IPS-20b (cell line): ENCODE data around the gene COL18A1.

Experiments
- H3K27ac ChIP-seq: one replicate; pipeline ENCODE4 v1.5.1; 2013; ENCODE audit warnings: low read length
- H3K27me3 ChIP-seq: 2 replicates; pipeline ENCODE4 v1.6.1; 2013; ENCODE audit warnings: mild to moderate bottlenecking, low read length, inconsistent platforms; ENCODE audit not compliant: insufficient read depth
- H3K36me3 ChIP-seq: 2 replicates; pipeline ENCODE4 v1.6.1; 2013; ENCODE audit warnings: low read depth, mild to moderate bottlenecking, inconsistent platforms, low read length, moderate library complexity; ENCODE audit not compliant: insufficient read depth
- H3K4me1 ChIP-seq: 2 replicates; pipeline ENCODE4 v1.6.1; 2013; ENCODE audit warnings: mild to moderate bottlenecking, control low read depth, inconsistent platforms, low read length, moderate library complexity; ENCODE audit not compliant: insufficient read depth
- H3K4me3 ChIP-seq: 2 replicates; pipeline ENCODE4 v1.5.1; 2013; ENCODE audit warnings: mild to moderate bottlenecking, low read length, inconsistent platforms
- H3K9ac ChIP-seq: 2 replicates; pipeline ENCODE4 v1.6.1; 2013; ENCODE audit warnings: low read depth, mild to moderate bottlenecking, inconsistent platforms, low read length, moderate library complexity
- H3K9me3 ChIP-seq: 2 replicates; pipeline ENCODE4 v1.6.1; 2013; ENCODE audit warnings: mild to moderate bottlenecking, low read depth, low read length, inconsistent platforms; ENCODE audit not compliant: insufficient read depth

The COL18A1 gene

DNA sequence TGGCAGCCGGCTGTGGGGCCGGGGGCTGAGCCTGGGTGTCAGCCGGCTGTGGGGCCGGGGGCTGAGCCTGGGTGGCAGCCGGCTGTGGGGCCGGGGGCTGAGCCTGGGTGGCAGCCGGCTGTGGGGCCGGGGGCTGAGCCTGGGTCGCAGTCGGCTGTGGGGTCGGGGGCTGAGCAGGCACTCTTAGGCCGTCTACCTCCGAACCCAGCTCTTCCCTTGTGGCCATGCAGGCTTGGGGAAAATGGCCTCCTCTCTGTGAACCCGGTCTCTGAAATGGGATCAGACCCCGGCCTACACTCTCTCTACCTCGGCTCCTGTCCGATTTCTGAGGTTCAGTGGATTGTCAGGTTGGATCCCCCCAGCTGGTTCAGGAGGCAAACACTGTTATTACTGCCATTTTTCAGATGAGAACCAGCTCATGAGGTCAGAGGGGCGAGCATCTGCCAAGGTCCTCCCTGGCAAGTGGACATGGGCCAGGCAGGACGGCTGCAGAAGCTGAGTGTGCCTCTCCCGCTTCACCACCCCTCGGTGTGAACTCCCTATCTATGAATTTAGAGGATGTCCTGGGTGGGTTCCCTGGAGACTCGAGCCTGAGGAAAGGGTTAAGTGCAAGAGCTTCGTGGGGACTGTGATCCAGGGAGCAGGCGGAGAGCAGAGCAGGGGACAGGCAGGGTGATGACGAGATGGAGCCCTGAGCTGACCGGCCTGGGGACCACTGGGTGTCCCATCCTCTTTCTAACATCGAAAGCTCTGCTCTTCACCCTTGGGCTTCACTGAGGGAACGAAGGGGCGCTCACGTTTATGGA, 10.9 kb upstream of the COL18A1 start:
- H3K9ac ChIP-seq: no peak overlapping the region
- no peaks in the 10 kb centered on the region for H3K36me3 ChIP-seq
- no peaks in the 10 kb centered on the region for H3K4me1 ChIP-seq
- peaks cover 5% of the 10 kb centered on the region; the same call in 1 of the 2 replicates for H3K27me3 ChIP-seq
- H3K9me3 ChIP-seq: no peaks in the 10 kb centered on the region
- H3K27ac ChIP-seq: no peak overlapping the region
- H3K4me3 ChIP-seq: no peak overlapping the region

DNA sequence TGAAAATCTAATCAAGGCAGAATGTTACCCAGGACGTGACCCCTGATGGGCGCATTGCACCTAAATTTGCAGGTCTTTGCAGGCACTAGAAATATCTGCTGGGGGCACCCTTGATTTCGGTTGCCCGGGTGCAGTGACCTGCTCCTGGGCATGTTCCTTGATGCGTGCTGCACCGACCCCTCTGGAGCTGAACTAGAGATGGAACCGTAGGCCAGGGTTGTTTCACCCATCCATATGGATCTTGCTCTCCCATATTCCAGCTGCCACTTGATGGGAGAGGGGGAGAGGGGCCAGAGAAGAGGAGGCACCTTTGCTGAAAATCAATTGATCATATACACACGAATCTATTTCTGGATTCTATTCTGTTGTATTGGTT, 8.4 kb upstream of the COL18A1 start:
- Histone ChIP-seq H3K4me3 (no peak overlapping the region), H3K27ac (no peak overlapping the region), H3K4me1 (no peaks in the 10 kb centered on the region), H3K36me3 (no peaks in the 10 kb centered on the region), H3K27me3 (peaks cover 2% of the 10 kb centered on the region; the same call in 1 of the 2 replicates), H3K9ac (no peak overlapping the region), H3K9me3 (peaks cover 10% of the 10 kb centered on the region; the same call in 1 of the 2 replicates)

DNA sequence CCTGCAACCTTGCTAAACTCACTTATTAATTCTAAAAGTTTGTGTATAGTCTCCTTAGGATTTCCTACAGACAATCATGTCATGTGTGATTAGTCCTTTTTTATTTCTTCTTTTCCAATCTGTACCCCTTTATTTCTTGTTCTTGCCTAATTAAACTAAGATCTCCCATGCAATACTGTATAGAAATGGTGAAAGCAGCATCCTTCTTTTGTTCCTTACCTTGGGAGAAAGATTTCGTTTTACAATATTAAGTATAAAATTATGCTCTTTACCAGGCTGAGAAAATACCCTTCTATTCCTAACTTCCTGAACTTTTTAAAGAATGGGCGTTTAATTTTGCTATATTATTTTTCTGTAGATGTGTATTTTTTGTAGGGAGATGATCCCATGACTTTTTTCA, 7.6 kb upstream of the COL18A1 start:
- peaks cover 12% of the 10 kb centered on the region; the same call in 1 of the 2 replicates for H3K9me3 ChIP-seq
- H3K4me3 ChIP-seq: no peak overlapping the region
- peaks cover 5% of the 10 kb centered on the region; the same call in 1 of the 2 replicates for H3K27me3 ChIP-seq

DNA sequence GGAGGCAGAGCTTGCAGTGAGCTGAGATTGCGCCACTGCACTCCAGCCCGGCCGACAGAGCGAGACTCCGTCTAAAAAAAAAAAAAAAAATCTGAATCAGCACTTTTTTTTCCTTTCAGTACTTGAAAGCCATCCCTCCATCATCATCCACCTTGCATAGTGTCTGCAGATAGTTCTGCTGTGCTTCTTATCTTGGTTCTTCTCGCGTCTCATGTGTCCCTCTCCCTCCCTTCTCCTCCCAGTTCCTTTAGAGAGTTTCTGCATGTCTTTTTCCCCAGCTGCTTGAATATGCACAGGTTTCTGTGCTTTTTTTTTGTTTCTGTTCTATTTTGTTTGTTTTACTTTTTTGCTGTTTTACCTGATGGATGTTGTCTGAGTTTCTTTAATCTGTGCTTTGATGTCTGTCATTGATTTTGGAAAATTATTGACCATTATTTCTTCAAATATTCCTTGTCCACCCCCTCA, 3.9 kb upstream of the COL18A1 start:
- Histone ChIP-seq H3K27ac (no peak overlapping the region), H3K27me3 (peaks cover 24% of the 10 kb centered on the region), H3K9me3 (peaks cover 12% of the 10 kb centered on the region; the same call in 1 of the 2 replicates), H3K4me1 (peaks cover 6% of the 10 kb centered on the region), H3K36me3 (no peaks in the 10 kb centered on the region), H3K9ac (no peak overlapping the region), H3K4me3 (no peak overlapping the region)

More for the DNA sequence above, 7.6 kb upstream of the COL18A1 start:
- H3K27ac ChIP-seq: no peak overlapping the region
- H3K4me1 ChIP-seq: no peaks in the 10 kb centered on the region
- H3K36me3 ChIP-seq: no peaks in the 10 kb centered on the region
- H3K9ac ChIP-seq: no peak overlapping the region

DNA sequence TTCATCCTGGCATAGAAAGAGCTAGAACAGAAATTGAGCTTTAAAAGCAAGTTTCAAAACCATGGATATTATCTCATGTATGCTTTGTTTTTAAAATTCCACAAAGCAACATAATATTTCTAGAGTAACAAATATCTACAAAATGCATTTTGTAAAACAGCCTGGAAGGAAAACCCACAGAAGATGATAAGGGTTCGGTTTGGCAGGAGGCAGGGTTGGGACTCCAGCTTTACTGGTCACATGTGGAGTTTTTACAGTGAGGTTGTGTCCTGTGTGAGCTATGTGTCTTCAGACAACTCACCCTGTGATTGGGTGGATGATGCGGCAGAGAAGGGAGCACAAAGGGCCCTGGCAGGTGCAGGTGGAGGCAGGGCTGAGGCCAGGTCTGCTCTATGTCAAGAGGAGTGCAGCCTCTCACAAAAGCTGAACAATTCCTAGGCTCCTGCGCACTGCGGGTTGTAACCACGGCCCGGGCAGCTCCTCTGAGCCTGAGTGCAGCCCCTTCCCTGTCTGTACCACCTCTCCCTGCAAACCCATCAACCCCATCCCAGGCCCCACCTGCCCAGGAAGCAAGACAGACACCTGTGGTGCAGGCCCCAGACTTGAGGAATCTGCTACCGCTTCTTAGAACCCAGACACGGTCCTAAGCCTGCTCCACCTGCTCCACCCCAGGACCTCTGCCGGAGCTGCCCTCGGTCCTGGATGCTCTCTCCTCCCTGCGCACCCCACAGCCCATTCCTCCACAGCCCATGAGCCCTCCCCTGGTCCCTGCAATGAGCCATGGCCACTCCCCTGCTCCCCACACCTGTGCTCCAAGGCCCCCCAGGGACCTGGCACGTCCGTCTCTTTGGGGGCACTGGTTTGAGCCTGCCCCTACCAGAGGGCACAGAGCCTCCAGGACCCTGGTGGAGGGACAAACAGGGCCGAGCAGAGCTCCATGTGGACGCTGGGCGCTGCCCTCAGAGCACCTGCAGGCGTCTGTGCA, 2.8 kb upstream of the COL18A1 start:
- H3K9me3 ChIP-seq: peaks cover 12% of the 10 kb centered on the region; the same call in 1 of the 2 replicates
- H3K9ac ChIP-seq: no peak overlapping the region
- H3K27ac ChIP-seq: no peak overlapping the region
- H3K4me3 ChIP-seq: no peak overlapping the region
- peaks cover 24% of the 10 kb centered on the region for H3K27me3 ChIP-seq
- H3K36me3 ChIP-seq: no peaks in the 10 kb centered on the region
- peaks cover 8% of the 10 kb centered on the region for H3K4me1 ChIP-seq

DNA sequence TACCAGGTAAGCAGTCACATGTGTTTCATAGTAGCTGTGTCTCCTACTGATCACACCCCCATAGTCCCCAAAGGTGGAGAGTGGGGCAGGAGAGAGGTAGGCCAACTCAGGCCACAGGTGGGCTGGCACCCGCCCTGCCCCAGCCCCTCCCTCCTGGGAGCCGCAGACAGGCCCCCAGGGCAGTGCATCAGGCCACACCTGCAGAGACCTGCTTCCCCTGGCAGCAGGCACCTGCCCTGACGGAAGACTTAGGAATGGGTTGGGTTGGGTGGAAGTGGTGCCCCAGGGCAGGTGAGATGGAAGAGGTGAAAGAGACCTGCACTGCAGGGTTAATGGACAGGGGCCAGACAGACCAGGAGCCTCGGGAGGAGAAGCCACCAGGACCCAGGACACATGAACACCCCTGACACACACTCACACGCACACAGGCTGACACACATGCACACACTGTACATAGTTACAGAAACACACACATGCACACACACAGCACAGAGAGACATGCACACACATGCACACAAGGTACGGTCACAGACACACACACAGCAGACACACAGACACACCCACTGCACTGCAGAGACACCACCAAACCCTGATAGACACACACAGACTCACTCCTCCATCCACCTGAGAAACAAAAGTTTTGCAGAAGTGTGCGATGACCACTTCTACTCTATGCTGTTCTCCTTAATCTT, 1.7 kb upstream of the COL18A1 start:
- H3K27ac ChIP-seq: no peak overlapping the region

DNA sequence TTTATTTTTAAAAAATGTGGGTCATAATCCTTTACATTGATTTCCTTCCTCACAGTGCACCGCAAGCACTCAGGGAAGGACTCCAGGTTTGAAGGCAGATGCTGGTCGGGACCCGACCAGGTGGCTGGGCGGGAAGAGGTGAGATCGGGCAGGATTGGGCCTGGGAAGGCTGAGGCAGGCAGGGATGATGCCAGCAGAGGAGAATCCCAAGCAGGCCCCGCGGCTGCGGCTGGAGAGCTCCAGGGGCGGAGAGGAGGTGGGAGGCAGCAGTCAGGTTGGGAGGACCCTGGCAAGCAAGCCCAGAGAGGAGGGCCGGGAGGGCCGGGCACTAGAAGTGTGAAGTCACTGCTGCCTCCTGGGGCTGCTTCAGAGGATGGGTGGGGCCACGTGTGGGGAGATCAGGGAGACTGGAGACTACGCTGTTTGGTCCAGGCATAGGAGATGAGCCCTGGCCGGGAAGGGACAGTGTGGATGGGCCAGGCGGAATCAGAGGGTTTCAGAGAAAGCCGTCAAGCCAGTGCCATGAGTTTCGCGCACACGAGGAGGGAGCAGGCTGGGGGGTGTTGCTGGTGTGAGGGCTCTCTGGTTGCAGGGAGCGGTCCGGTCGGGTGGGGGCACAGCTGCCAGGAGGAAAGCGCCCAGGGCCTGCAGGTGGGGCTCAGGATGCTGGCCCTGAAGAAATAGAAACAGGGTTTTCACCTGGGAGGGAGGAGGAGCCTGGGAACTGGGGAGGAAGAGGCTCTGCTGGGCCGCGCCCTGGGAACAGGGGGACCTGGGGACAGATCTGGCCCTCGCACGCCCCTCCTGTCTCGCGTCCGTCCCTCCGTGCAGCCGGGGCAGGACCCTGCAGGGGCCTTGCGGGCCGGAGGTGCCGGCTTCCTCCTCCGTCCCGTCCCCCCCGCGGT, 888 bp upstream of the COL18A1 start:
- Histone ChIP-seq H3K27me3 (peaks cover 24% of the 10 kb centered on the region), H3K4me3 (peak overlapping the region; percentile 67; the same call in 1 of the 2 replicates), H3K4me1 (peaks cover 26% of the 10 kb centered on the region), H3K27ac (no peak overlapping the region), H3K36me3 (0 out of 2 replicates have a peak, but pooled peaks cover 1% of the 10 kb centered on the region), H3K9me3 (peaks cover 12% of the 10 kb centered on the region; the same call in 1 of the 2 replicates), H3K9ac (peak overlapping the region; percentile 55; the same call in 1 of the 2 replicates)

More for the DNA sequence above, 1.7 kb upstream of the COL18A1 start:
- Histone ChIP-seq H3K4me3 (no peak overlapping the region; the same call in 1 of the 2 replicates), H3K4me1 (peaks cover 19% of the 10 kb centered on the region), H3K27me3 (peaks cover 24% of the 10 kb centered on the region), H3K36me3 (no peaks in the 10 kb centered on the region), H3K9ac (no peak overlapping the region), H3K9me3 (peaks cover 12% of the 10 kb centered on the region; the same call in 1 of the 2 replicates)

DNA sequence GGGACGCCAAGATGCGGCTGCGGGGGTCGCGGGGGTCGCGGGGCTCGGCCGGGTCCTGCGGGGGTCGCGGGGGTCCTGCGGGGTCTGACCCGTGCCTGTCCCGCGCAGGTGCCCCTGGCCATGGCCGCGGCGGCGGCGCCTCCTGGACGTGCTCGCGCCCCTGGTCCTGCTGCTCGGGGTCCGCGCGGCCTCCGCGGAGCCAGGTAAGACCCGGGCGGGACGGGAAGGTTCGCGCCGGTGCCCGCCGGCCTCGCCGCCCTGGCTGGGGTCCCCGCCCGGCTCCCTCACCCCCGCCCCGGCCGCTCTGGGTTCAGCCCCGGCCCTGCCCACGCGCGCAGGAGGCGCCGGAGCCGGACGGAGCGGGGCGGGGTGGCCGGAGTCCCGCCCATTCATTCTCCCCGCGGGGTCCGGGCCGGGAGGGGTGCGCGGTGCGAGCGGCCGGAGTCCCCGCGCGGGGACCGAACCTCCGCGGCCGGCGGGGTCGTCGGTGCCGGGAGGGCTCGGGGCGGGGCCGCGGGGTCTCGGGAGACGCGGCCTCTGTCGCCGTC, 380 bp downstream of the COL18A1 start:
- Histone ChIP-seq H3K4me1 (peaks cover 29% of the 10 kb centered on the region), H3K4me3 (peak overlapping the region; percentile 72; the same call in 1 of the 2 replicates), H3K9ac (peak overlapping the region; percentile 76; the same call in 1 of the 2 replicates), H3K27me3 (peaks cover 24% of the 10 kb centered on the region), H3K9me3 (peaks cover 9% of the 10 kb centered on the region; the same call in 1 of the 2 replicates), H3K27ac (no peak overlapping the region), H3K36me3 (0 out of 2 replicates have a peak, but pooled peaks cover 7% of the 10 kb centered on the region)

DNA sequence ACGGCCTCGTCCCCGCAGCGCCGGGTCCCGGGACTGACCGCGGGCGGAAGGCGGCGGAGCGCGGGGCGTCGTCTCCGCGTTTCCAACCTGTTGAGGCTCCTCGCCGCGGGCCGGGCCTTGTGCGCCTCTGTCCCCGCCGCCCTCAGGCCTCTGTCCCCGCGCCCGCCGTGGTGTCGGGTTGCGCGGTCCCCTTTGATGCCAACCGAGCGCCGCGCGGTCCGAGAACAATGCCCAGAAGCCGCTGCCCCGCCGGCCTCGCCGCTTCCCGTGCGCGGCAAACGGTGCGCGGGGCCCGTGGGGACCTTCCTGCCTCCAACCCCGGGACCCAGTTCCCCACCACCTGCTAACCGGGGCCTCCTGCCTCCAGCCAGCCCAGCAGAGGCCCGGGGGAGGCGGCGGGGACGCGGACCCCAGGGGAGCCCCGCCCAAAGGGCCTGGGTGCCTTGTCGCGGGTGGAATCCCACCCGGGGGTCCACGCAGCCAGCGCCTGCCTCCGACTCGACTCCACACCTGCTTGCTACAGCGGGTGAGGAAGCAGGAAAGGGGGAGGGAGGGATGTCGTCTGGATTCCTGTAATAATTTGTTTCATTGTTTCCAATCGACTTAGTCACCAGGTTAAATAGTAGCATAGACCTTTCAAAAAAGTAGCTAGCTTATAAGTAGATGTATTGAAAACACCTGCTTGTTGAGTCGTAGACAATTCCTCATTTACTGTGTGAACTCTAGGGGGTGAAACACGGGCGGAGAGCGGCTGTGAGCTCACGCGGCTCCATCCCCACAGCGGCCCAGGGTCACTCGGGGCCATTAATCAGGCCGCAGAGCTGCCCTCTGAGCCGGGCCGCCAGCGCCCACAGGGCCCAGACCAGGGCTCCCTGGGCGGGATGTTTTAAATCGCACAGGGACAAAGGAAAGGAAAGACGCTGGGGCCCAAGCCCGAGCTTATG, 1.1 kb downstream of the COL18A1 start:
- Histone ChIP-seq H3K27ac (peak overlapping the region; percentile 4), H3K4me3 (peak overlapping the region; percentile 72)

More for the DNA sequence above, 1.1 kb downstream of the COL18A1 start:
- Histone ChIP-seq H3K9me3 (peaks cover 6% of the 10 kb centered on the region; the same call in 1 of the 2 replicates), H3K4me1 (peaks cover 33% of the 10 kb centered on the region), H3K9ac (peak overlapping the region; percentile 76; the same call in 1 of the 2 replicates), H3K36me3 (0 out of 2 replicates have a peak, but pooled peaks cover 7% of the 10 kb centered on the region), H3K27me3 (peaks cover 24% of the 10 kb centered on the region)
